WTC11 (cell line): ENCODE measurements around the gene PTPMT1. TPM values are rescaled to one million over a fixed set of nuclear protein-coding genes. Genes with fewer than 3 reads are reported as not detected.

Source experiments
- ATF1 ChIP-seq: sonication (generic); formaldehyde crosslinking; IDR thresholded peaks from 2 replicates; pipeline ENCODE4 v1.8.1; 2023; ENCODE audit warnings: mild to moderate bottlenecking, moderate library complexity, missing genetic modification reagents
- CDX4 ChIP-seq: fragments of 250-450 bp; sonication (Bioruptor Pico); IDR thresholded peaks from 2 replicates; pipeline ENCODE4 v1.9.0; 2021; ENCODE audit warnings: moderate library complexity, mild to moderate bottlenecking, inconsistent platforms, borderline replicate concordance
- CREB1 ChIP-seq: sonication (generic); formaldehyde crosslinking; IDR thresholded peaks from 2 replicates; pipeline ENCODE4 v1.8.0; 2023; ENCODE audit warnings: mild to moderate bottlenecking, missing genetic modification reagents
- CREM ChIP-seq: sonication (generic); formaldehyde crosslinking; IDR thresholded peaks from 2 replicates; pipeline ENCODE4 v1.8.1; 2022; ENCODE audit warnings: mild to moderate bottlenecking, missing genetic modification reagents, moderate library complexity
- ETV6 ChIP-seq: sonication (generic); formaldehyde crosslinking; IDR thresholded peaks from 2 replicates; pipeline ENCODE4 v1.8.1; 2022; ENCODE audit warnings: mild to moderate bottlenecking, missing genetic modification reagents
- FOXP1 ChIP-seq: sonication (generic); formaldehyde crosslinking; IDR thresholded peaks from 2 replicates; pipeline ENCODE4 v1.8.0; 2022; ENCODE audit warnings: missing genetic modification reagents, mild to moderate bottlenecking, moderate library complexity, borderline replicate concordance
- GRHL2 ChIP-seq: fragments of 250-450 bp; sonication (Bioruptor Pico); IDR thresholded peaks from 2 replicates; pipeline ENCODE4 v1.8.0; 2022; ENCODE audit warnings: mild to moderate bottlenecking, moderate library complexity; ENCODE audit not compliant: insufficient replicate concordance, severe bottlenecking
- HMGA2 ChIP-seq: fragments of 250-450 bp; sonication (Bioruptor Pico); IDR thresholded peaks from 2 replicates; pipeline ENCODE4 v1.4.0; 2021; ENCODE audit warnings: mild to moderate bottlenecking, moderate library complexity
- HMGXB4 ChIP-seq: sonication (generic); formaldehyde crosslinking; IDR thresholded peaks from 2 replicates; pipeline ENCODE4 v1.8.1; 2023; ENCODE audit warnings: mild to moderate bottlenecking, moderate library complexity, missing genetic modification reagents
- NFYB ChIP-seq: sonication (generic); formaldehyde crosslinking; conservative IDR thresholded peaks from 2 replicates; pipeline ENCODE4 v1.8.0; 2022; ENCODE audit warnings: low read depth, missing genetic modification reagents
- SMAD3 ChIP-seq: sonication (generic); formaldehyde crosslinking; IDR thresholded peaks from 2 replicates; pipeline ENCODE4 v1.8.0; 2022; ENCODE audit warnings: missing genetic modification reagents, mild to moderate bottlenecking, borderline replicate concordance
- TEAD4 ChIP-seq: sonication (generic); formaldehyde crosslinking; IDR thresholded peaks from 2 replicates; pipeline ENCODE4 v1.8.0; 2022; ENCODE audit warnings: mild to moderate bottlenecking, missing genetic modification reagents
- ZNF423 ChIP-seq: fragments of 250-450 bp; sonication (Bioruptor Pico); IDR thresholded peaks from 2 replicates; pipeline ENCODE4 v2.1.2; 2022; ENCODE audit warnings: mild to moderate bottlenecking, moderate library complexity
- ZNF512 ChIP-seq: sonication (generic); formaldehyde crosslinking; IDR thresholded peaks from 2 replicates; pipeline ENCODE4 v1.8.1; 2022; ENCODE audit warnings: missing genetic modification reagents, borderline replicate concordance
- ZNF532 ChIP-seq: fragments of 250-450 bp; sonication (Bioruptor Pico); IDR thresholded peaks from 2 replicates; pipeline ENCODE4 v1.9.0; 2021; ENCODE audit warnings: mild to moderate bottlenecking, borderline replicate concordance
- total RNA-seq: library from RNA; stranded (reverse); gene quantifications from 3 replicates; pipeline ENCODE4 v1.2.3, GENCODE V29; 2021
- TF ChIP-seq, protein P1 (sequence below): sonication (generic); formaldehyde crosslinking; IDR thresholded peaks from 2 replicates; pipeline ENCODE4 v1.8.0; 2022; ENCODE audit warnings: mild to moderate bottlenecking, missing genetic modification reagents
- TF ChIP-seq, protein P2 (sequence below): fragments of 200-600 bp; IDR thresholded peaks from 2 replicates; pipeline ENCODE4 v1.8.0; 2022; ENCODE audit warnings: antibody characterized with exemption
- TF ChIP-seq, protein P3 (sequence below): sonication (generic); formaldehyde crosslinking; IDR thresholded peaks from 2 replicates; pipeline ENCODE4 v1.8.0; 2022; ENCODE audit warnings: mild to moderate bottlenecking, missing genetic modification reagents
- TF ChIP-seq, protein P4 (sequence below): sonication (generic); formaldehyde crosslinking; IDR thresholded peaks from 2 replicates; pipeline ENCODE4 v1.8.1; 2022; ENCODE audit warnings: low read depth, mild to moderate bottlenecking, moderate library complexity, missing genetic modification reagents, borderline replicate concordance
- TF ChIP-seq, protein P5 (sequence below): sonication (generic); formaldehyde crosslinking; IDR thresholded peaks from 2 replicates; pipeline ENCODE4 v1.8.1; 2023; ENCODE audit warnings: mild to moderate bottlenecking, missing genetic modification reagents, moderate library complexity

The PTPMT1 gene
- total RNA-seq, 1 experiment from 2014 or later = 49.5 TPM

- no peak for TF ChIP-seq ZNF532
- no peak for TF ChIP-seq ZNF512 (CRISPR knock-in tag)
- no peak for TF ChIP-seq TEAD4 (CRISPR knock-in tag)
- no peak for TF ChIP-seq CDX4 (CRISPR knock-in tag)
- no peak; the same call in 1 of the 2 replicates for TF ChIP-seq ETV6 (CRISPR knock-in tag)
- TF ChIP-seq ZNF423 = no peak
- TF ChIP-seq, protein P1, sequence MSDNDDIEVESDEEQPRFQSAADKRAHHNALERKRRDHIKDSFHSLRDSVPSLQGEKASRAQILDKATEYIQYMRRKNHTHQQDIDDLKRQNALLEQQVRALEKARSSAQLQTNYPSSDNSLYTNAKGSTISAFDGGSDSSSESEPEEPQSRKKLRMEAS (CRISPR knock-in tag) = peak; percentile 78
- TF ChIP-seq, protein P2, sequence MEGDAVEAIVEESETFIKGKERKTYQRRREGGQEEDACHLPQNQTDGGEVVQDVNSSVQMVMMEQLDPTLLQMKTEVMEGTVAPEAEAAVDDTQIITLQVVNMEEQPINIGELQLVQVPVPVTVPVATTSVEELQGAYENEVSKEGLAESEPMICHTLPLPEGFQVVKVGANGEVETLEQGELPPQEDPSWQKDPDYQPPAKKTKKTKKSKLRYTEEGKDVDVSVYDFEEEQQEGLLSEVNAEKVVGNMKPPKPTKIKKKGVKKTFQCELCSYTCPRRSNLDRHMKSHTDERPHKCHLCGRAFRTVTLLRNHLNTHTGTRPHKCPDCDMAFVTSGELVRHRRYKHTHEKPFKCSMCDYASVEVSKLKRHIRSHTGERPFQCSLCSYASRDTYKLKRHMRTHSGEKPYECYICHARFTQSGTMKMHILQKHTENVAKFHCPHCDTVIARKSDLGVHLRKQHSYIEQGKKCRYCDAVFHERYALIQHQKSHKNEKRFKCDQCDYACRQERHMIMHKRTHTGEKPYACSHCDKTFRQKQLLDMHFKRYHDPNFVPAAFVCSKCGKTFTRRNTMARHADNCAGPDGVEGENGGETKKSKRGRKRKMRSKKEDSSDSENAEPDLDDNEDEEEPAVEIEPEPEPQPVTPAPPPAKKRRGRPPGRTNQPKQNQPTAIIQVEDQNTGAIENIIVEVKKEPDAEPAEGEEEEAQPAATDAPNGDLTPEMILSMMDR = peak; percentile 90
- TF ChIP-seq FOXP1 (CRISPR knock-in tag) = no peak; the same call in 1 of the 2 replicates
- no peak; the same call in 1 of the 2 replicates for TF ChIP-seq ATF1 (CRISPR knock-in tag)
- TF ChIP-seq, protein P3, sequence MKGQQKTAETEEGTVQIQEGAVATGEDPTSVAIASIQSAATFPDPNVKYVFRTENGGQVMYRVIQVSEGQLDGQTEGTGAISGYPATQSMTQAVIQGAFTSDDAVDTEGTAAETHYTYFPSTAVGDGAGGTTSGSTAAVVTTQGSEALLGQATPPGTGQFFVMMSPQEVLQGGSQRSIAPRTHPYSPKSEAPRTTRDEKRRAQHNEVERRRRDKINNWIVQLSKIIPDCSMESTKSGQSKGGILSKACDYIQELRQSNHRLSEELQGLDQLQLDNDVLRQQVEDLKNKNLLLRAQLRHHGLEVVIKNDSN = no peak
- peak; percentile 77; the same call in 1 of the 2 replicates for TF ChIP-seq HMGXB4
- no peak for TF ChIP-seq NFYB (CRISPR knock-in tag)
- TF ChIP-seq GRHL2 = no peak
- TF ChIP-seq, protein P4, sequence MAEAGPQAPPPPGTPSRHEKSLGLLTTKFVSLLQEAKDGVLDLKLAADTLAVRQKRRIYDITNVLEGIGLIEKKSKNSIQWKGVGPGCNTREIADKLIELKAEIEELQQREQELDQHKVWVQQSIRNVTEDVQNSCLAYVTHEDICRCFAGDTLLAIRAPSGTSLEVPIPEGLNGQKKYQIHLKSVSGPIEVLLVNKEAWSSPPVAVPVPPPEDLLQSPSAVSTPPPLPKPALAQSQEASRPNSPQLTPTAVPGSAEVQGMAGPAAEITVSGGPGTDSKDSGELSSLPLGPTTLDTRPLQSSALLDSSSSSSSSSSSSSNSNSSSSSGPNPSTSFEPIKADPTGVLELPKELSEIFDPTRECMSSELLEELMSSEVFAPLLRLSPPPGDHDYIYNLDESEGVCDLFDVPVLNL (CRISPR knock-in tag) = no peak; the same call in 1 of the 2 replicates
- no peak; the same call in 1 of the 2 replicates for TF ChIP-seq CREM
- no peak for TF ChIP-seq HMGA2 (CRISPR knock-in tag)
- 0 out of 2 replicates have a peak, but pooled peaks have one; percentile 33 for TF ChIP-seq SMAD3 (CRISPR knock-in tag)
- TF ChIP-seq CREB1 = no peak
- TF ChIP-seq, protein P5, sequence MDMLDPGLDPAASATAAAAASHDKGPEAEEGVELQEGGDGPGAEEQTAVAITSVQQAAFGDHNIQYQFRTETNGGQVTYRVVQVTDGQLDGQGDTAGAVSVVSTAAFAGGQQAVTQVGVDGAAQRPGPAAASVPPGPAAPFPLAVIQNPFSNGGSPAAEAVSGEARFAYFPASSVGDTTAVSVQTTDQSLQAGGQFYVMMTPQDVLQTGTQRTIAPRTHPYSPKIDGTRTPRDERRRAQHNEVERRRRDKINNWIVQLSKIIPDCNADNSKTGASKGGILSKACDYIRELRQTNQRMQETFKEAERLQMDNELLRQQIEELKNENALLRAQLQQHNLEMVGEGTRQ (CRISPR knock-in tag) = no peak
Measured at GRCh38 chr11:47552566-47553405, 12.6 kb upstream of the PTPMT1 start, which contains the start of gene CELF1 (continued).
